MM.1S (cell line): ENCODE measurements around the gene ARL6IP5.

Experiments used
- EZH2 ChIP-seq: fragments of 300-600 bp; sonication (generic); optimal IDR thresholded peaks from 2 replicates; pipeline ENCODE3; 2017; ENCODE audit warnings: low read depth, mild to moderate bottlenecking, antibody characterized with exemption, low read length, mixed read lengths
- TF ChIP-seq, protein P1 (sequence below): fragments of 300-600 bp; sonication (generic); IDR thresholded peaks from 2 replicates; pipeline ENCODE4 v1.5.1; 2016; ENCODE audit warnings: antibody characterized with exemption, low read length, mixed read lengths

- TF ChIP-seq, protein P1, sequence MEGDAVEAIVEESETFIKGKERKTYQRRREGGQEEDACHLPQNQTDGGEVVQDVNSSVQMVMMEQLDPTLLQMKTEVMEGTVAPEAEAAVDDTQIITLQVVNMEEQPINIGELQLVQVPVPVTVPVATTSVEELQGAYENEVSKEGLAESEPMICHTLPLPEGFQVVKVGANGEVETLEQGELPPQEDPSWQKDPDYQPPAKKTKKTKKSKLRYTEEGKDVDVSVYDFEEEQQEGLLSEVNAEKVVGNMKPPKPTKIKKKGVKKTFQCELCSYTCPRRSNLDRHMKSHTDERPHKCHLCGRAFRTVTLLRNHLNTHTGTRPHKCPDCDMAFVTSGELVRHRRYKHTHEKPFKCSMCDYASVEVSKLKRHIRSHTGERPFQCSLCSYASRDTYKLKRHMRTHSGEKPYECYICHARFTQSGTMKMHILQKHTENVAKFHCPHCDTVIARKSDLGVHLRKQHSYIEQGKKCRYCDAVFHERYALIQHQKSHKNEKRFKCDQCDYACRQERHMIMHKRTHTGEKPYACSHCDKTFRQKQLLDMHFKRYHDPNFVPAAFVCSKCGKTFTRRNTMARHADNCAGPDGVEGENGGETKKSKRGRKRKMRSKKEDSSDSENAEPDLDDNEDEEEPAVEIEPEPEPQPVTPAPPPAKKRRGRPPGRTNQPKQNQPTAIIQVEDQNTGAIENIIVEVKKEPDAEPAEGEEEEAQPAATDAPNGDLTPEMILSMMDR: no peak
- TF ChIP-seq EZH2: no peak
Measured at GRCh38 chr3:69072928-69073327, 11.8 kb upstream of the ARL6IP5 start.
